ENCODE measurements around the gene CDH4. TPM values are rescaled to one million over a fixed set of nuclear protein-coding genes. Genes with fewer than 3 reads are reported as not detected.

Gene CDH4
- total and polyA plus RNA-seq, 12 donors, result 0.04 to 0.25 (median 0.08) TPM; not detected in 5

- TF ChIP-seq, protein P1, sequence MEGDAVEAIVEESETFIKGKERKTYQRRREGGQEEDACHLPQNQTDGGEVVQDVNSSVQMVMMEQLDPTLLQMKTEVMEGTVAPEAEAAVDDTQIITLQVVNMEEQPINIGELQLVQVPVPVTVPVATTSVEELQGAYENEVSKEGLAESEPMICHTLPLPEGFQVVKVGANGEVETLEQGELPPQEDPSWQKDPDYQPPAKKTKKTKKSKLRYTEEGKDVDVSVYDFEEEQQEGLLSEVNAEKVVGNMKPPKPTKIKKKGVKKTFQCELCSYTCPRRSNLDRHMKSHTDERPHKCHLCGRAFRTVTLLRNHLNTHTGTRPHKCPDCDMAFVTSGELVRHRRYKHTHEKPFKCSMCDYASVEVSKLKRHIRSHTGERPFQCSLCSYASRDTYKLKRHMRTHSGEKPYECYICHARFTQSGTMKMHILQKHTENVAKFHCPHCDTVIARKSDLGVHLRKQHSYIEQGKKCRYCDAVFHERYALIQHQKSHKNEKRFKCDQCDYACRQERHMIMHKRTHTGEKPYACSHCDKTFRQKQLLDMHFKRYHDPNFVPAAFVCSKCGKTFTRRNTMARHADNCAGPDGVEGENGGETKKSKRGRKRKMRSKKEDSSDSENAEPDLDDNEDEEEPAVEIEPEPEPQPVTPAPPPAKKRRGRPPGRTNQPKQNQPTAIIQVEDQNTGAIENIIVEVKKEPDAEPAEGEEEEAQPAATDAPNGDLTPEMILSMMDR (IDR thresholded peaks at IDR 0.05), result no peak
- no peaks in the 10 kb centered on the region for H3K9me3 ChIP-seq
- H3K4me3 ChIP-seq, result no peak overlapping the region
- H3K4me1 ChIP-seq, result no peaks in the 10 kb centered on the region
- peaks cover 0 to 50% (median 14%) of the 10 kb centered on the region in 7 donors for H3K27me3 ChIP-seq
- no peaks in the 10 kb centered on the region for H3K36me3 ChIP-seq
- intact Hi-C loops (cut with DNase I), result no loop called here
- ATAC-seq (no peak), DNase-seq (no peak)
- WGBS, 2 donors, result 85 to 87% methylated on average over 11 of the region's 11 CpGs
- H3K27ac ChIP-seq, result no peak overlapping the region
Observed at GRCh38 chr20:61313396-61313795, 61.3 kb downstream of the CDH4 start.

GRCh38 chr20:61314326-61315010 is 62.4 kb downstream of the CDH4 start:
- TF ChIP-seq, protein P1 (IDR thresholded peaks at IDR 0.05), result no peak
- Histone ChIP-seq H3K27ac (no peak overlapping the region), H3K27me3 (peaks cover 0 to 46% (median 14%) of the 10 kb centered on the region in 7 donors), H3K4me1 (no peaks in the 10 kb centered on the region), H3K9me3 (no peaks in the 10 kb centered on the region), H3K4me3 (no peak overlapping the region), H3K36me3 (no peaks in the 10 kb centered on the region)
- no peak for ATAC-seq
- WGBS, 2 donors, result 61 to 63% methylated on average over 17 of the region's 17 CpGs
- DNase-seq, result no peak
- intact Hi-C loops (cut with DNase I), result no loop called here

GRCh38 chr20:61315319-61315718 is 63.3 kb downstream of the CDH4 start:
- H3K36me3 ChIP-seq, result no peaks in the 10 kb centered on the region
- H3K4me1 ChIP-seq, result no peaks in the 10 kb centered on the region
- intact Hi-C loops (cut with DNase I), result no loop called here
- H3K27ac ChIP-seq, result no peak overlapping the region
- TF ChIP-seq, protein P1 (IDR thresholded peaks at IDR 0.05), result no peak
- no peak overlapping the region for H3K4me3 ChIP-seq
- H3K9me3 ChIP-seq, result no peaks in the 10 kb centered on the region
- 68 to 78% methylated on average over 9 of the region's 9 CpGs for WGBS, 2 donors
- ATAC-seq (no peak), DNase-seq (no peak)
- peaks cover 0 to 46% (median 14%) of the 10 kb centered on the region in 7 donors for H3K27me3 ChIP-seq

- H3K4me1 ChIP-seq, result no peaks in the 10 kb centered on the region
- no peak for ATAC-seq
- H3K36me3 ChIP-seq, result no peaks in the 10 kb centered on the region
- WGBS, 2 donors, result 56 to 60% methylated on average over 10 of the region's 10 CpGs
- no peak overlapping the region for H3K27ac ChIP-seq
- H3K9me3 ChIP-seq, result no peaks in the 10 kb centered on the region
- TF ChIP-seq, protein P1 (IDR thresholded peaks at IDR 0.05), result no peak
- intact Hi-C loops (cut with DNase I), result no loop called here
- DNase-seq, result no peak
- H3K4me3 ChIP-seq, result no peak overlapping the region
- peaks cover 0 to 46% (median 22%) of the 10 kb centered on the region in 7 donors for H3K27me3 ChIP-seq
Observed at GRCh38 chr20:61316346-61316745, 64.3 kb downstream of the CDH4 start.

Measured in heart right ventricle (tissue), 16 donors.